Colonic mucosa (tissue), 4 donors: ENCODE data around the gene TMEM126B. TPM values are rescaled to one million over a fixed set of nuclear protein-coding genes. Genes with fewer than 3 reads are reported as not detected.
"Not testable (repeated sequence)": the region's sequence is repeated elsewhere in the genome, so short reads cannot be mapped to it uniquely, and the experiment has no call there.

Experiments used
- DNase-seq: peaks from one replicate; pipeline ENCODE4 v3.0.0-alpha.2; 2020
- H3K27ac ChIP-seq: fragments of 200-600 bp; one replicate; pipeline ENCODE4 v1.8.0; 2021
- H3K27me3 ChIP-seq: fragments of 200-600 bp; one replicate; pipeline ENCODE4 v1.8.0; 2021
- H3K36me3 ChIP-seq: fragments of 200-600 bp; one replicate; pipeline ENCODE4 v1.8.0; 2021
- H3K4me1 ChIP-seq: fragments of 200-600 bp; one replicate; pipeline ENCODE4 v1.8.0; 2021; ENCODE audit warnings: mild to moderate bottlenecking
- H3K4me3 ChIP-seq: fragments of 200-600 bp; one replicate; pipeline ENCODE4 v1.8.0; 2021
- H3K9ac ChIP-seq, 2 donors: one replicate each; pipeline ENCODE4 v1.7.0; 2013; ENCODE audit warnings: control low read depth in 2 of 2, low read depth in 2 of 2, low read length in 2 of 2
- H3K9me3 ChIP-seq: fragments of 200-600 bp; one replicate; pipeline ENCODE4 v1.8.0; 2021
- intact Hi-C: fragments of 100-400 bp; cut with DNase I; formaldehyde crosslinking; loops from one replicate; pipeline ENCODE4 v1.14.1; 2022
- total RNA-seq, 2 donors: library from RNA; stranded (reverse); fragmentation: NEBNext Ultra II Directional in 1 of 2; extraction: Animal tissue kit (Norgen Biotek cat#: 25700) in 1 of 2; gene quantifications; one replicate each; pipeline ENCODE4 v1.2.1, GENCODE V29; 2021
- TF ChIP-seq, protein P1 (sequence below): fragments of 200-600 bp; IDR thresholded peaks from one replicate; pipeline ENCODE4 v1.8.0; 2022; ENCODE audit warnings: antibody characterized with exemption, mild to moderate bottlenecking
- donor health status: healthy.
- donor health status: DM: no; HTN: no; CAD: no.
- donor health status: DM: no; HTN: no; CAD: no.

Gene TMEM126B
- total RNA-seq, 2 donors from 2014 or later = 43.5 to 47.7 TPM

- Histone ChIP-seq H3K4me1 (peaks cover 3% of the 10 kb centered on the region), H3K9ac (no peak overlapping the region), H3K27ac (no peak overlapping the region), H3K9me3 (no peaks in the 10 kb centered on the region), H3K36me3 (peaks cover 13% of the 10 kb centered on the region), H3K27me3 (no peaks in the 10 kb centered on the region), H3K4me3 (no peak overlapping the region)
- intact Hi-C loops = no loop called here
- no peak for DNase-seq
- TF ChIP-seq, protein P1, sequence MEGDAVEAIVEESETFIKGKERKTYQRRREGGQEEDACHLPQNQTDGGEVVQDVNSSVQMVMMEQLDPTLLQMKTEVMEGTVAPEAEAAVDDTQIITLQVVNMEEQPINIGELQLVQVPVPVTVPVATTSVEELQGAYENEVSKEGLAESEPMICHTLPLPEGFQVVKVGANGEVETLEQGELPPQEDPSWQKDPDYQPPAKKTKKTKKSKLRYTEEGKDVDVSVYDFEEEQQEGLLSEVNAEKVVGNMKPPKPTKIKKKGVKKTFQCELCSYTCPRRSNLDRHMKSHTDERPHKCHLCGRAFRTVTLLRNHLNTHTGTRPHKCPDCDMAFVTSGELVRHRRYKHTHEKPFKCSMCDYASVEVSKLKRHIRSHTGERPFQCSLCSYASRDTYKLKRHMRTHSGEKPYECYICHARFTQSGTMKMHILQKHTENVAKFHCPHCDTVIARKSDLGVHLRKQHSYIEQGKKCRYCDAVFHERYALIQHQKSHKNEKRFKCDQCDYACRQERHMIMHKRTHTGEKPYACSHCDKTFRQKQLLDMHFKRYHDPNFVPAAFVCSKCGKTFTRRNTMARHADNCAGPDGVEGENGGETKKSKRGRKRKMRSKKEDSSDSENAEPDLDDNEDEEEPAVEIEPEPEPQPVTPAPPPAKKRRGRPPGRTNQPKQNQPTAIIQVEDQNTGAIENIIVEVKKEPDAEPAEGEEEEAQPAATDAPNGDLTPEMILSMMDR = no peak
Observed at GRCh38 chr11:85652786-85653447, 24.5 kb downstream of the TMEM126B start.

- H3K4me1 ChIP-seq, H3K4me3 ChIP-seq, H3K9ac ChIP-seq, intact Hi-C loops, H3K27me3 ChIP-seq, DNase-seq, H3K27ac ChIP-seq, H3K9me3 ChIP-seq: not testable (repeated sequence)
- peaks cover 13% of the 10 kb centered on the region for H3K36me3 ChIP-seq
Observed at GRCh38 chr11:85654343-85654742, 25.9 kb downstream of the TMEM126B start.

DNA sequence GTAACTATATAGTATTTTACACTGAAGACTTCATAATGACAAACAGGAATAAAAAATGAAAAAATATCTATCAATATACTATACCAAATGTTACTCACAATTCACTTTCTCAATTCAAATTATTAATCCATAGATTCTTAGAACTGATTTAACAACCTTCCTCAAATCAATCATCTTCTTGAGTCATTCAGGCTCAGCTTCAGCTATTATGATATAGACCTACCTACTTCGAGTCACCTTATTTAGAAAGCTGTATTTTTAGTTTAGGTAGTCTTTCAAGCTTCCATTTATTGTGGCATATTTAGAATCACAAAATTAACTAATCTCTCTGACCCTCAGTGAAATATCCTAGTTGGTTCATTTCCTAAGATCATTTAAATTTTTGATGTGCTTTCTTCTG, 28.4 kb downstream of the TMEM126B start:
- TF ChIP-seq, protein P1 = no peak
- Histone ChIP-seq H3K4me3 (no peak overlapping the region), H3K36me3 (peaks cover 13% of the 10 kb centered on the region), H3K27me3 (no peaks in the 10 kb centered on the region), H3K4me1 (no peaks in the 10 kb centered on the region), H3K9ac (no peak overlapping the region), H3K9me3 (no peaks in the 10 kb centered on the region), H3K27ac (no peak overlapping the region)
- intact Hi-C loops = no loop called here
- no peak for DNase-seq

GRCh38 chr11:85658180-85658579, 29.8 kb downstream of the TMEM126B start:
- no peak overlapping the region for H3K9ac ChIP-seq
- H3K27ac ChIP-seq = no peak overlapping the region
- H3K36me3 ChIP-seq = peaks cover 13% of the 10 kb centered on the region
- no peaks in the 10 kb centered on the region for H3K9me3 ChIP-seq
- H3K4me1 ChIP-seq = no peaks in the 10 kb centered on the region
- no peak for DNase-seq
- no peaks in the 10 kb centered on the region for H3K27me3 ChIP-seq
- TF ChIP-seq, protein P1 = no peak
- H3K4me3 ChIP-seq = no peak overlapping the region
- intact Hi-C loops = no loop called here

GRCh38 chr11:85661972-85662664, 33.7 kb downstream of the TMEM126B start:
- peak overlapping the region in 1 of 2 donors; percentile 15 for H3K9ac ChIP-seq
- no peak for DNase-seq
- peaks cover 8% of the 10 kb centered on the region for H3K36me3 ChIP-seq
- intact Hi-C loops = no loop called here
- H3K9me3 ChIP-seq = no peaks in the 10 kb centered on the region
- no peaks in the 10 kb centered on the region for H3K27me3 ChIP-seq
- no peak overlapping the region for H3K27ac ChIP-seq
- H3K4me1 ChIP-seq = no peaks in the 10 kb centered on the region
- TF ChIP-seq, protein P1 = no peak
- peak overlapping the region; percentile 86 for H3K4me3 ChIP-seq
